IPS DF 6.9 (cell line): ENCODE measurements around the gene GRIN1.

ENCODE experiments used
- DNase-seq: peaks from one replicate; pipeline ENCODE4 v3.0.0-alpha.2; 2013; ENCODE audit warnings: low read depth, low spot score
- H3K27ac ChIP-seq: one replicate; pipeline ENCODE4 v1.5.1; 2013; ENCODE audit warnings: low read length, control low read depth
- H3K27me3 ChIP-seq: 2 replicates; pipeline ENCODE4 v1.6.1; 2013; ENCODE audit warnings: mild to moderate bottlenecking, low read length; ENCODE audit not compliant: control insufficient read depth, insufficient read depth
- H3K36me3 ChIP-seq: 2 replicates; pipeline ENCODE4 v1.6.1; 2013; ENCODE audit warnings: low read length; ENCODE audit not compliant: control insufficient read depth, insufficient read depth
- H3K4me1 ChIP-seq: 2 replicates; pipeline ENCODE4 v1.6.1; 2013; ENCODE audit warnings: low read length; ENCODE audit not compliant: control insufficient read depth, insufficient read depth
- H3K4me3 ChIP-seq: 2 replicates; pipeline ENCODE4 v1.5.1; 2013; ENCODE audit warnings: mild to moderate bottlenecking, low read length
- H3K9me3 ChIP-seq: 2 replicates; pipeline ENCODE4 v1.6.1; 2013; ENCODE audit warnings: low read length, inconsistent platforms; ENCODE audit not compliant: control insufficient read depth, insufficient read depth
- WGBS: extraction: QIAGEN DNeasy Blood & Tissue Kit; methylation state at CpG from one replicate; pipeline ENCODE4 v1.1.7; 2013; ENCODE audit warnings: mixed read lengths, missing lambda C conversion rate; ENCODE audit not compliant: insufficient read length, insufficient coverage; 5-methylcytosine and 5-hydroxymethylcytosine counted together

Gene GRIN1

GRCh38 chr9:137190315-137190856 is 51.4 kb downstream of the GRIN1 start:
- no peaks in the 10 kb centered on the region for H3K27me3 ChIP-seq
- H3K36me3 ChIP-seq: 0 out of 2 replicates have a peak, but pooled peaks cover 3% of the 10 kb centered on the region
- H3K4me1 ChIP-seq: peaks cover 7% of the 10 kb centered on the region
- no peak overlapping the region for H3K4me3 ChIP-seq
- no peak for DNase-seq
- H3K27ac ChIP-seq: no peak overlapping the region
- WGBS: no CpG with 5 or more reads among the region's 9 CpGs
- no peaks in the 10 kb centered on the region for H3K9me3 ChIP-seq

DNA sequence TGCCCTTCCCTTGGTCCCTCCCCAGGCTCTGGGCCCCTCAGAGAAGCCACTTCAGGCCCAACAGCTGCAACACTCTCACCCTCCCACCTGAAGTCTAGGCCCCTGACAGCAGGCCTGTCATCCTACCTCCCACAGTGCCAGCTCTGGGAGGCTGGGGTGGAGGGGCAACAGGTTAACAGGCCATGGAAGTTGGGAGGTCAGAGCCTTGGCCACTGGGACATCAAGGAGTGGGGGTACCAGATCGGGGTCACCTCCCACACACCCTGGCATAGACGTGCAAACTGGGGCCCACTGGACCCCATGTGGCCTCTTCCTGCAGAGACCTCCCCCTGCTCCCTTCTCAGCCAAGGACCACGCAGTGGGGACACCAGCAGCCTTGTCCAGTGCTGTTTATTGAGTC is 52.3 kb downstream of the GRIN1 start:
- no CpG with 5 or more reads among the region's 3 CpGs for WGBS
- 0 out of 2 replicates have a peak, but pooled peaks cover 3% of the 10 kb centered on the region for H3K36me3 ChIP-seq
- H3K27ac ChIP-seq: no peak overlapping the region
- H3K9me3 ChIP-seq: no peaks in the 10 kb centered on the region
- no peak for DNase-seq
- H3K27me3 ChIP-seq: no peaks in the 10 kb centered on the region
- H3K4me3 ChIP-seq: no peak overlapping the region
- H3K4me1 ChIP-seq: peaks cover 7% of the 10 kb centered on the region

GRCh38 chr9:137191691-137192447 is 52.9 kb downstream of the GRIN1 start:
- Histone ChIP-seq H3K27ac (no peak overlapping the region), H3K9me3 (no peaks in the 10 kb centered on the region), H3K4me3 (no peak overlapping the region), H3K4me1 (peaks cover 7% of the 10 kb centered on the region), H3K36me3 (peaks cover 5% of the 10 kb centered on the region; the same call in 1 of the 2 replicates), H3K27me3 (no peaks in the 10 kb centered on the region)
- DNase-seq: no peak
- WGBS: no CpG with 5 or more reads among the region's 22 CpGs

- no peak overlapping the region for H3K4me3 ChIP-seq
- H3K27ac ChIP-seq: no peak overlapping the region
- peaks cover 5% of the 10 kb centered on the region; the same call in 1 of the 2 replicates for H3K36me3 ChIP-seq
- no CpG with 5 or more reads among the region's 10 CpGs for WGBS
- no peaks in the 10 kb centered on the region for H3K27me3 ChIP-seq
- peaks cover 7% of the 10 kb centered on the region for H3K4me1 ChIP-seq
- DNase-seq: no peak
- no peaks in the 10 kb centered on the region for H3K9me3 ChIP-seq
These were observed 53.5 kb downstream of the GRIN1 start for GRCh38 chr9:137192448-137192780.

DNA sequence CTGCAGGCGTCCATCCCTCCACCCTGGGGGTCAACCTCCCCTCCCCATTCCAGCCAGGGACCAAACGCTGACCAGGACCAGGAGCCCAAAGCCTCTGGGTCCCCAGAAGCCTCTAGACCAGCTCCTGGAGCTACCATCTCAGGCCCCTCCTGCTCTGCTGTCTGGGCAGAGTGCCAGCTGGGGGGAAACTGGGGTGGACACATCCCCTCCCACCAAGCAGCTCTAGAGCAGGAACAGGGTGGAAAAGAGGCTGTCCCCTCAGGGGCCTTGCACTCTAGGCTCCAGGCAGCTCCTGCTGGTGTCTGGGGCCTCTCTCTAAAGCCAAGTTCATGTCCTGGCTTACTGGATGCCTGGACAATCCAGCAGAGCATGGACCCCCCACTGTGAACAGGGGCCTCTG is 53.9 kb downstream of the GRIN1 start:
- H3K9me3 ChIP-seq: no peaks in the 10 kb centered on the region
- no peaks in the 10 kb centered on the region for H3K27me3 ChIP-seq
- no peak overlapping the region for H3K27ac ChIP-seq
- H3K36me3 ChIP-seq: peaks cover 5% of the 10 kb centered on the region; the same call in 1 of the 2 replicates
- H3K4me1 ChIP-seq: peaks cover 7% of the 10 kb centered on the region
- WGBS: no CpG with 5 or more reads among the region's 2 CpGs
- H3K4me3 ChIP-seq: no peak overlapping the region
- no peak for DNase-seq

DNA sequence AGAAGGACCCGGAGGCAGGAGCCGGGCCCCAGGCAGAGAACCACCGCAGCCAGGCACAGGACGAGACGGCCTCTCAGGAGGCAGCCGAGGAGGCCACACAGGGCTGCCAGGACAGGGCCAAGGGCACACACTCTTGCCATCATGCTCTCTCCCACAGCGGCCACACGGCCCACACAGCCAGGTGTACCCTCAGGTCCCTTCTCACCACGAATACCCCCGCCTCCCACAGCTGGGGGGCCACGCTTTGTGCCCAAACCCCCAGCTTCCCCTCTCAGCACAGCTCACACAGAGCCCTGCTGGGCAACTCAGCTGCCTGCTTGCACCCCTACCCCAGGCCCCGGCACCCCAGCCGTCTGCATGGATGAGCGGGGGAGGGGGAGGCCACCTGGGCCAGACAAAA is 54.8 kb downstream of the GRIN1 start:
- Histone ChIP-seq H3K36me3 (peaks cover 5% of the 10 kb centered on the region; the same call in 1 of the 2 replicates), H3K4me3 (no peak overlapping the region), H3K4me1 (peaks cover 10% of the 10 kb centered on the region), H3K27me3 (no peaks in the 10 kb centered on the region), H3K27ac (no peak overlapping the region), H3K9me3 (no peaks in the 10 kb centered on the region)
- WGBS: no CpG with 5 or more reads among the region's 14 CpGs
- DNase-seq: no peak

DNA sequence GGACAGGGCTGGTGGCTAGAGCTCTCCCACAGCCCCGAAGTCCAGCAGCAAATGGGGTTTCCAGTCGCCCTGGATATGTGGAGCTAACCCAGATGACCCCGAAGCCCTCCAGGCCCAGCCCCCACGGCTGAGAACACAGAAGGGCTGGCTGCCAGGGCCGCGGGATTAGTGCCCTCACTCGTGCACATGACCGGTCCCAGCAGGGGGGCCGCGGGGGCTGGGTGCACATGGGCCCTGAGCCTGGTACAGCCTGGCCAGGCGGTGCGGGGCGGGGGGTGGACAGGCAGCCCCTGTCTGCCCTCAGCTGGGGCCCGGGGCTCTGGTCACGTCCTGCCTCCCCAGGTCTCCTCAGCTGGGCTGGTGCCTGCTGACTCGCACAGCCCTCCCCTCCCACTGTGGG is 55.4 kb downstream of the GRIN1 start:
- Histone ChIP-seq H3K4me3 (no peak overlapping the region), H3K27ac (no peak overlapping the region), H3K9me3 (no peaks in the 10 kb centered on the region), H3K4me1 (peaks cover 13% of the 10 kb centered on the region), H3K36me3 (peaks cover 5% of the 10 kb centered on the region; the same call in 1 of the 2 replicates), H3K27me3 (no peaks in the 10 kb centered on the region)
- no peak for DNase-seq
- WGBS: no CpG with 5 or more reads among the region's 16 CpGs

DNA sequence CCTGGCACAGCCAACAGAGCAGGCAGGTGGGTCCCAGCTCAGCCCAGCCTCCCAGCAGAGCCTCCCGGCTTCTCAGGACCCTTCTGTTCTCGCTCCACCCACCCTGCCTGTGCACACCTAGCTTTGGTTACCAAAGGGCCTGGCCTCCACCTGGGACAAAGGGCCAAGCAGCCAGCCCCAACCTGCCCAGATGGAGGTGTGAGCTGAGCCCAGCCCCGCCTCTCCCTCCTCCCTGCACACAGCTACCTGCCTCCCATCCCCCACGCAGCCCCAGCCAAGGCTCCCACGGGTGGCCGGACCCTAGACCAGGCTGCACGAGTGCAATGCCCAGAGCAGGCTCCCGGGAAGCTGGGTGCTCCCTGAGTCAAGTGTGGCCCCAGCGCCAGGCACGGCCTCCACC is 56.0 kb downstream of the GRIN1 start:
- DNase-seq: no peak
- H3K4me3 ChIP-seq: no peak overlapping the region
- no CpG with 5 or more reads among the region's 10 CpGs for WGBS
- H3K36me3 ChIP-seq: peaks cover 5% of the 10 kb centered on the region; the same call in 1 of the 2 replicates
- H3K27me3 ChIP-seq: no peaks in the 10 kb centered on the region
- peaks cover 8% of the 10 kb centered on the region for H3K4me1 ChIP-seq
- no peak overlapping the region for H3K27ac ChIP-seq
- H3K9me3 ChIP-seq: no peaks in the 10 kb centered on the region

DNA sequence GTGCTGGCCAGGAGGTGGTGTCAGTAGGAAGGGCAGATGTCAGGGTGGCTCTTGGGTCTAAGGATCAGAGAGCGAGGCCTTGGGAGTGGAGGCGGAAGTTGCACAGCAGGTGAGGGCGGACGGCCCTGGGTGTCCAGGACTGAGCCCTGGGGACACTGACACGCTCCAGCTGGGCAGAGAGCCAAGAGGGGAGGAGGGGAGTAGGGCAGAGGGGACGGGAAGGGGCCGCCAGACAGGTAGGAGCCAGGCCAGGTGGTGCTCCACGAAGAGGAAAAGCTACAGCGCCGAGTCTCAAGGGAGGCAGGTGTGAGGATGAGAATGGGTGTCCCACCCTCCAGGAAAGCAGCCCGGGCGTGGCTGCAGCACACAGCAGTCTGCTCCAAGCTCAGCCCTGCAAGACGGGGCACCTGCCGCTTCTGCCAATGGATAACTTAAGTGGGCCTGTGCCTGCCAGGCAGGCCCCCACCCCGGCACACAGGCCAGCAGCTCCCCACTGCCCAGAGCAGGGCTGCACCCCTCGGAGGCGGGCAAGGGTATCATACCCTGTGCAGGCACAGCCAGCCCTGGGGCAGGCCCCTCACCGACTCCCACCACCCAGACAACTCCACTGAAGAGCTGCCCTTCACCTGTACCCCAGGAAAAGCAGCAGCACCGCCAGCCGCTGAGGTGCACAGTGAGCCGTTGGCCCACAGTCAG is 56.7 kb downstream of the GRIN1 start:
- peaks cover 5% of the 10 kb centered on the region; the same call in 1 of the 2 replicates for H3K36me3 ChIP-seq
- no peaks in the 10 kb centered on the region for H3K9me3 ChIP-seq
- no peak for DNase-seq
- no peak overlapping the region for H3K4me3 ChIP-seq
- no peak overlapping the region for H3K27ac ChIP-seq
- no peaks in the 10 kb centered on the region for H3K27me3 ChIP-seq
- WGBS: no CpG with 5 or more reads among the region's 21 CpGs
- H3K4me1 ChIP-seq: peaks cover 8% of the 10 kb centered on the region

DNA sequence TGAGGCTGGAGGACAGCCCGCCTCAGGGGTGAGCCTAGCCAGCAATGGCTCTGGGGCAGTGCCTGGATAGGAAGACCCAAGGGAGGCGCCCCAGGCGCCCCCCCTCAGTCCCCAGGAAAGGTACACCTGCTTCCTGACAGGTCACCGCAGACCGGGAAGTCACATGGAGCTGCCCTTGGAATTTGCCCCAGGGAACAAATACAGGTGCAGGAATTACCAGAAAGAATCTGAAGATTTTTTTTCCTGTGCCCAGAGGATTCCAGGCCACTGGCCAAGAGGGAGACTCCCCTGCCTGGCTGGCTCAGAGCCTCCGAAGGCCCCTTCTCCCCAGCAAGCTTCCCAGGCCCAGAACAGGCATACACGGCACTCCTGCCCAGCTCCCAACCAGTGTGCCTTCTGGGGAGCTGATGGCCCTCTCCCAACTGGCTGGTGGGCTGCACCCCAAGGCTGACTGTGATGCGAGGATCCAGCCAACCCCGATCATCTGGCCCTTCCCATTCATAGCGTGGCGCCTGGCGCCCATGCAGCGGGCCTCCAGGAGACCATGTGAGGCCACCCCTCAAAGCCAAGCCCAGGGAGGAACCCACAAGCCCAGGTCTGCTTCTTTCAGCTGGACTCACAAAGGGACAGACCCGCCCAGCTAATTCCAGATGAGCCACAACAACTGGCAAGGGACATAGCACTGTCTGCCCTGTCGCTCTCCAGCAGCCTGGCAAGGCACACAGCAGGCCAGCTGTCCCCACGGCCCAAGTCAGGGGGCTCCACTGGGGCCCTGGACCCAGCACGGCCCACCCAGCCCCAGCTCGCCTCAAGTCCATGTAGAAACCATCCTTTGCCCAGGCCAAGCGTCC is 59.3 kb downstream of the GRIN1 start:
- no peaks in the 10 kb centered on the region for H3K9me3 ChIP-seq
- H3K4me1 ChIP-seq: peaks cover 10% of the 10 kb centered on the region
- DNase-seq: no peak
- no peak overlapping the region for H3K4me3 ChIP-seq
- H3K36me3 ChIP-seq: peaks cover 3% of the 10 kb centered on the region; the same call in 1 of the 2 replicates
- no peaks in the 10 kb centered on the region for H3K27me3 ChIP-seq
- no CpG with 5 or more reads among the region's 19 CpGs for WGBS
- no peak overlapping the region for H3K27ac ChIP-seq
